Kidney epithelial cell (primary cell): Measurements from ENCODE around the gene VKORC1L1. TPM values are rescaled to one million over a fixed set of nuclear protein-coding genes. Genes with fewer than 3 reads are reported as not detected.

Source experiments
- DNase-seq: peaks from one replicate; pipeline ENCODE4 v3.0.0-alpha.2; 2010; ENCODE audit warnings: low read depth
- H3K27me3 ChIP-seq: 2 replicates; pipeline ENCODE4 v1.6.0; 2011; ENCODE audit warnings: low read length; ENCODE audit not compliant: control insufficient read depth, insufficient read depth
- H3K36me3 ChIP-seq: 2 replicates; pipeline ENCODE4 v1.5.1; 2011; ENCODE audit warnings: low read length; ENCODE audit not compliant: control insufficient read depth, insufficient read depth
- H3K4me3 ChIP-seq: 2 replicates; pipeline ENCODE4 v1.5.1; 2011; ENCODE audit warnings: low read depth, mild to moderate bottlenecking, control low read depth, low read length
- CTCF ChIP-seq: IDR thresholded peaks from 2 replicates; pipeline ENCODE4 v1.5.1; 2011; ENCODE audit warnings: mild to moderate bottlenecking, moderate library complexity, low read length, control low read depth, inconsistent platforms; ENCODE audit not compliant: insufficient read depth, poor library complexity, severe bottlenecking
- total RNA-seq: library from RNA; depleted of rRNA; stranded (reverse); fragments of >200 nt; gene quantifications from 2 replicates; pipeline ENCODE4 v1.2.3, GENCODE V29; 2015

The VKORC1L1 gene
- total RNA-seq, 1 donor from 2014 or later, result 20.1 TPM

DNA sequence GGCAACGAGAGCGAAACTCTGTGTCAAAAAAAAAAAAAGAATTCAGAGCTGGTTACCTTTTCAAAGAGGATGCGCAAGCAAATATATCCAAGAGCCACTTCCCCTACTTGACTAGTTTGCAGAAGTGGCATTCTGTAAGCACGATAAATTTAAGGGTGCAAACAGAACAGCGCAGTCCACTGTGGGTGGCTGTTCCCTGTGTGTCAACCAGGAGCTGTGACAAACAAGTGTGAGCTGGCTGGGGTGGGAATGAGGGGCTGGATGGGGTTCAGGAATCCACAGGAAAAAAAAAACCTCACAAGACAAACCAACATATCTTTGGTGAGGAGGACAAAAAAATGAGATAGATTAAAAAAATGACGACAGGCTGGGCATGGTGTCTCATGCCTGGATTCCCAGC lies 93.3 kb downstream of the VKORC1L1 start:
- H3K27me3 ChIP-seq, result no peaks in the 10 kb centered on the region
- no peaks in the 10 kb centered on the region for H3K36me3 ChIP-seq
- no peak for DNase-seq
- H3K4me3 ChIP-seq, result no peak overlapping the region
- no peak for TF ChIP-seq CTCF

DNA sequence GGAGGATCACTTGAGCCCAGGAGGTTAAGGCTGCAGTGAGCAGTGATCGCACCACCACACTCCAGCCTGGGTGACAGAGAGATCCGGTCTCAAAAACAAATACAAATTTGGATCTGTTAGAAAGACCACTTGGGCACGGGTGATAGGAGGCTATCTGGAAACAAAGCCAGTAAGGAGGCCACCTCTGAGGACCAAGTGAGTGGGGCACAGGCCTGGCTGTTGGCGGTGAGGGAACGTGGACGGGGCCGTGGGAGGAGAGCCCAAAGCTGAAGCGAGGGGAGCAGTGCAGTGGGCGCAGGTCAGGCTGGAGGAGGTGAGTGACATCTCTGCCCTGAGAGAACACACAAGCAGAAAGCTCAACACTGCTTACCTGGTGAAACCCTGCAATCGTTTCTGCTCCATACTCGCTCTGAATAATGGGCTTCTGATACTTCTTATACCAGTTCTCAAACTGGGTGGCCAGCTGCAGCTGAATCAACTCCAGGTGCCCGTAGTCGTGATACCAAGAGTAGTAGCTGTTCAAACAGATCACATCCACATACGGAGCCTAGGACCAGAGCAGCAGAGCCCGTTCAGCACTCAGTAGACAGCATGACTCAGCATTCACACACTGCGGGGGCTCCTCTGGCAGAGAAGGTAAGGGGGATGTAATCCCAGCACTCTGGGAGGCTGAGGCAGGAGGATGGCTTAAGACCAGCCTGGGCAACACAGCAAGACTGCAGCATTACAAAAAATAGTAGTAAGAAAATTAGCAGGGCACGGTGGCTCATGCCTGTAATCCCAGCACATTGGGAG lies 94.7 kb downstream of the VKORC1L1 start:
- DNase-seq, result no peak
- Histone ChIP-seq H3K27me3 (no peaks in the 10 kb centered on the region), H3K4me3 (no peak overlapping the region), H3K36me3 (no peaks in the 10 kb centered on the region)
- no peak for TF ChIP-seq CTCF

DNA sequence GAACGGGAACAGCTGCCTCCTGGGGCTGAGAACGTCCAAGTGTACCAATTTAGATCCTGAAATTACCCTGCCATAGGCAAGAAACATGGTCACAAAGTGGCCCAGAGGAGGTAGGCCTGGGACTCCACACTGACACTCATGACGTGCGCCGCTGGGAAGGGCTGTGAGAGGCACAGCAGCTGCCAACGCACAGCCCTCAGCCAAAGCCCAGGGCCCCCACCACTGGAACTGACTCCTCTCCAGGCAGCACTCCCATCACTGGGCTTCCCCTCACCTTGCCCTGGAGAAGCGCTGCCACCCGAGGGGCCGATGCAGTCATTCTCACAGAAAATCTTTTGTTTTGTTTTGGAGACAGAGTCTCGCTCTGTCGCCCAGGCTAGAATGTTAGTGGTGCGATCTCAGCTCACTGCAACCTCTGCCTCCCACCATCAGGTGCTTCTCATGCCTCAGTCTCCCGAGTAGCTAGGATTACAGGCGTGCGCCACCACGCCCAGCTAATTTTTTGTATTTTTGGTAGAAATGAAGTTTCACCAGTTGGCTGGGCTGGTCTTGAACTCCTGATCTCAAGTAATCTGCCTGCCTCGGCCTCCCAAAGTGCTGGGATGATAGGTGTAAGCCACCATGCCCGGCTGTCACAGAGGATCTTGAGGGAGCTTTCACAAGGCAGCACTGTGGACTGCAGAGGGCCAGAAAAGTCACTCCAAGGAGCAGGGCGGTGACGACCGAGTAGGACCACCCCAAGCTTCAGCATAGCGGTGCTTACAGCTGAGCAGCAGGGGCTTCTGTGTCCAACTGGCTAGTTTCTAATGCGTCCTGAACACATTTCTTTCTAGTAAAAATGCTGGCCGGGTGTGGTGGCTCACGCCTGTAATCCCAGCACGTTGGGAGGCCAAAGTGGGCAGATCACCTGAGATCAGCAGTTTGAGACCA lies 95.6 kb downstream of the VKORC1L1 start:
- no peak for DNase-seq
- Histone ChIP-seq H3K36me3 (no peaks in the 10 kb centered on the region), H3K27me3 (no peaks in the 10 kb centered on the region), H3K4me3 (no peak overlapping the region)
- no peak for TF ChIP-seq CTCF

GRCh38 chr7:65971021-65971420 lies 98.1 kb downstream of the VKORC1L1 start:
- Histone ChIP-seq H3K36me3 (peaks cover 3% of the 10 kb centered on the region), H3K4me3 (no peak overlapping the region), H3K27me3 (no peaks in the 10 kb centered on the region)
- TF ChIP-seq CTCF, result no peak
- DNase-seq, result no peak

DNA sequence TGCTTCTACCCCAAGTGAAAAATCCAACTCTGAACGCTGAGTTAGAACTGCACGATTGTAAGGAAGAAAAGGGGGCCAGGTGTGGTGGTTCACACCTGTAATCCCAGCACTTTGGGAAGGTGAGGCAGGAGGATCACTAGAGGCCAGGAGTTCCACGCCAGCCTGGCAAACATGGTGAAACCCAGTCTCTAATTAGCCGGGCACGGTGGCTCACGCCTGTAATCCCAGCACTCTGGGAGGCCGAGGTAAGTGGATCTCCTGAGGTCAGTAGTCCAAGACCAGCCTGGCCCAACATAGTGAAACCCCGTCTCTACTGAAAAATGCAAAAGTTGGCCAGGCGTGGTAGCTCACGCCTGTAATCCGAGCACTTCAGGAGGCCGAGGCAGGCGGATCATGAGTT lies 100.1 kb downstream of the VKORC1L1 start:
- TF ChIP-seq CTCF, result no peak
- Histone ChIP-seq H3K4me3 (no peak overlapping the region), H3K36me3 (peaks cover 3% of the 10 kb centered on the region), H3K27me3 (no peaks in the 10 kb centered on the region)
- no peak for DNase-seq
